Tibial nerve (tissue), 4 donors: ENCODE data around the gene LCT.

Experiments used
- CTCF ChIP-seq, 5 experiments: fragments of 200-600 bp in 3 of 5; fragments of 450-650 bp in 2 of 5; sonication (generic) in 3 of 5; IDR thresholded peaks; one replicate each; pipeline ENCODE4 v1.5.1; 2016 to 2019; ENCODE audit warnings: antibody characterized with exemption in 5 of 5, mild to moderate bottlenecking in 3 of 5, moderate library complexity in 2 of 5
- EP300 ChIP-seq, 2 donors: sonication (generic); formaldehyde crosslinking; IDR thresholded peaks; one replicate each; pipeline ENCODE4 v1.6.1; 2017; ENCODE audit warnings: antibody characterized with exemption in 2 of 2, mild to moderate bottlenecking in 1 of 2
- POLR2A ChIP-seq, 2 donors: fragments of 450-650 bp; IDR thresholded peaks; one replicate each; pipeline ENCODE4 v1.6.1; 2017; ENCODE audit warnings: antibody characterized with exemption in 2 of 2, mild to moderate bottlenecking in 2 of 2, moderate library complexity in 2 of 2

GRCh38 chr2:135885709-135886108, 48.7 kb upstream of the LCT start:
- TF ChIP-seq CTCF (IDR thresholded peaks at IDR 0.05) (no peak), POLR2A (IDR thresholded peaks at IDR 0.05) (no peak), EP300 (IDR thresholded peaks at IDR 0.05) (no peak)
